ENCODE data around the gene TMEM39B. TPM values are rescaled to one million over a fixed set of nuclear protein-coding genes. Genes with fewer than 3 reads are reported as not detected.

The TMEM39B gene
- total and polyA plus RNA-seq, 2 experiments from 2014 or later = 10.1 to 17.8 TPM

DNA sequence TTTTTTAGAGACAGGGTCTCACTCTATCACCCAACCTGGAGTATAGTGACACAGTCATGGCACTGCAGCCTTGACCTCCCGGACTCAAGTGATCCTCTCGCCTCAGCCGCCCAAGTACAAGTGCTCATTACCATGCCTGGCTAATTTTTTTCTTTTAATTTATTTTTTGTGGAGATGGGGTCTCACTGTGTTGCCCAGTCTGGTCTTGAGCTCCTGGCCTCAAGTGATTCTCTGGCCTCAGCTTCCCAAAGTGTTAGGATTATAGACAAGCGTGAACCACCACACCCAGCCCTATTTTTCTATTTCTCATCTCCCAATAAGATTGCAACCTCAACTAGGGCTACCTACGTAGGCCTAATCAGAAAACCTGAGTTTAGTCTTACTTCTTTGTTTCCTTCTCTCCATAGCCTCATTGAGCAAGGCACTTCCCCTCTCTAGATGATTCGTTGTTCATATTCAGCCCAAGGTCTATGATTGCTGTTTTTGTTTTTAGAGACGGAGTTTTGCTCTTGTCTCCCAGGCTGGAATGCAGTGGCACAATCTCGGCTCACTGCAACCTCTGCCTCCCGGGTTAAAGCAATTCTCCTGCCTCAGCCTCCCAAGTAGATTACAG is 34.0 kb downstream of the TMEM39B start:
- no peak overlapping the region for H3K27ac Mint-ChIP-seq
- H3K4me1 Mint-ChIP-seq = peaks cover 9% of the 10 kb centered on the region
- Histone ChIP-seq H3K79me2 (replicated peaks; ENCODE audit: insufficient read depth) (peaks cover 34% of the 10 kb centered on the region), H3K4me1 (ENCODE audit: insufficient read depth) (no peaks in the 10 kb centered on the region), H3K4me2 (0 out of 2 replicates have a peak overlapping the region, but pooled peaks have one; percentile 82), H3K4me3 (peak overlapping the region; percentile 83), H3K36me3 (ENCODE audit: insufficient read depth) (no peaks in the 10 kb centered on the region), H3F3A (replicated peaks; ENCODE audit: low read depth) (peaks cover 22% of the 10 kb centered on the region), H3K27me3 (ENCODE audit: insufficient read depth) (no peaks in the 10 kb centered on the region), H3K27ac (ENCODE audit: low read depth) (no peak overlapping the region), H3K9me2 (ENCODE audit: insufficient read depth) (no peaks in the 10 kb centered on the region), H4K20me1 (replicated peaks; ENCODE audit: insufficient read depth) (peaks cover 23% of the 10 kb centered on the region), H2AFZ (peak overlapping the region; percentile 53; the same call in 1 of the 2 replicates)
- peak overlapping the region; percentile 98 for H3K4me3 Mint-ChIP-seq
- H3K36me3 Mint-ChIP-seq (ENCODE audit: low read depth) = peaks cover 10% of the 10 kb centered on the region
- no peak for DNase-seq (ENCODE audit: low spot score)
- no peaks in the 10 kb centered on the region; the same call in 2 of the 3 replicates for H3K9me3 Mint-ChIP-seq
- TF ChIP-seq ZNF331 (CRISPR knock-in tag; IDR thresholded peaks at IDR 0.05; ENCODE audit: low read depth) (no peak), JUNB (IDR thresholded peaks at IDR 0.05; ENCODE audit: unreplicated experiment) (no peak), ZNF462 (CRISPR knock-in tag; IDR thresholded peaks at IDR 0.05) (no peak), CTCF (conservative IDR thresholded peaks at IDR 0.05; ENCODE audit: low read depth in 2 of 2) (no peak), ETS1 (IDR thresholded peaks at IDR 0.05) (no peak), EZH2phosphoT487 (IDR thresholded peaks at IDR 0.05; ENCODE audit: unreplicated experiment) (no peak), ZNF114 (CRISPR knock-in tag; IDR thresholded peaks at IDR 0.05) (no peak), POLR2AphosphoS5 (IDR thresholded peaks at IDR 0.05; ENCODE audit: low read depth) (no peak), CREB1 (CRISPR knock-in tag; IDR thresholded peaks at IDR 0.05; ENCODE audit: low read depth) (no peak), EZH2 (IDR thresholded peaks at IDR 0.05; ENCODE audit: low read depth, unreplicated experiment) (no peak), STAT1 (IDR thresholded peaks at IDR 0.05; ENCODE audit: unreplicated experiment) (no peak), NANOG (IDR thresholded peaks at IDR 0.05; ENCODE audit: borderline replicate concordance) (no peak)
- TF ChIP-seq, protein P1, sequence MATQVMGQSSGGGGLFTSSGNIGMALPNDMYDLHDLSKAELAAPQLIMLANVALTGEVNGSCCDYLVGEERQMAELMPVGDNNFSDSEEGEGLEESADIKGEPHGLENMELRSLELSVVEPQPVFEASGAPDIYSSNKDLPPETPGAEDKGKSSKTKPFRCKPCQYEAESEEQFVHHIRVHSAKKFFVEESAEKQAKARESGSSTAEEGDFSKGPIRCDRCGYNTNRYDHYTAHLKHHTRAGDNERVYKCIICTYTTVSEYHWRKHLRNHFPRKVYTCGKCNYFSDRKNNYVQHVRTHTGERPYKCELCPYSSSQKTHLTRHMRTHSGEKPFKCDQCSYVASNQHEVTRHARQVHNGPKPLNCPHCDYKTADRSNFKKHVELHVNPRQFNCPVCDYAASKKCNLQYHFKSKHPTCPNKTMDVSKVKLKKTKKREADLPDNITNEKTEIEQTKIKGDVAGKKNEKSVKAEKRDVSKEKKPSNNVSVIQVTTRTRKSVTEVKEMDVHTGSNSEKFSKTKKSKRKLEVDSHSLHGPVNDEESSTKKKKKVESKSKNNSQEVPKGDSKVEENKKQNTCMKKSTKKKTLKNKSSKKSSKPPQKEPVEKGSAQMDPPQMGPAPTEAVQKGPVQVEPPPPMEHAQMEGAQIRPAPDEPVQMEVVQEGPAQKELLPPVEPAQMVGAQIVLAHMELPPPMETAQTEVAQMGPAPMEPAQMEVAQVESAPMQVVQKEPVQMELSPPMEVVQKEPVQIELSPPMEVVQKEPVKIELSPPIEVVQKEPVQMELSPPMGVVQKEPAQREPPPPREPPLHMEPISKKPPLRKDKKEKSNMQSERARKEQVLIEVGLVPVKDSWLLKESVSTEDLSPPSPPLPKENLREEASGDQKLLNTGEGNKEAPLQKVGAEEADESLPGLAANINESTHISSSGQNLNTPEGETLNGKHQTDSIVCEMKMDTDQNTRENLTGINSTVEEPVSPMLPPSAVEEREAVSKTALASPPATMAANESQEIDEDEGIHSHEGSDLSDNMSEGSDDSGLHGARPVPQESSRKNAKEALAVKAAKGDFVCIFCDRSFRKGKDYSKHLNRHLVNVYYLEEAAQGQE (IDR thresholded peaks at IDR 0.05; ENCODE audit: unreplicated experiment) = no peak
- ATAC-seq = no peak
- H3K27me3 Mint-ChIP-seq (ENCODE audit: insufficient read depth, low read depth, poor library complexity) = peaks cover 11% of the 10 kb centered on the region

Measured in GM23338 (cell line).